Stomach (tissue), 4 donors: Measurements from ENCODE around the gene PDZRN3.

ENCODE experiments used
- POLR2A ChIP-seq, 4 donors: fragments of 450-650 bp; IDR thresholded peaks; one replicate each; pipeline ENCODE4 v1.6.1; 2016; ENCODE audit warnings: antibody characterized with exemption in 4 of 4, control low read depth in 2 of 4, mild to moderate bottlenecking in 1 of 4, moderate library complexity in 1 of 4
- POLR2AphosphoS5 ChIP-seq, 3 donors: sonication (generic); formaldehyde crosslinking; IDR thresholded peaks; one replicate each; pipeline ENCODE4 v1.6.1; 2016; ENCODE audit warnings: antibody characterized with exemption in 3 of 3
- TF ChIP-seq, protein P1 (sequence below), 7 experiments: fragments of 450-650 bp in 4 of 7; fragments of 200-600 bp in 3 of 7; sonication (generic) in 3 of 7; IDR thresholded peaks; one replicate each; pipeline ENCODE4 v1.5.1; 2016 to 2019; ENCODE audit warnings: antibody characterized with exemption in 7 of 7, control low read depth in 2 of 7, mild to moderate bottlenecking in 1 of 7

DNA sequence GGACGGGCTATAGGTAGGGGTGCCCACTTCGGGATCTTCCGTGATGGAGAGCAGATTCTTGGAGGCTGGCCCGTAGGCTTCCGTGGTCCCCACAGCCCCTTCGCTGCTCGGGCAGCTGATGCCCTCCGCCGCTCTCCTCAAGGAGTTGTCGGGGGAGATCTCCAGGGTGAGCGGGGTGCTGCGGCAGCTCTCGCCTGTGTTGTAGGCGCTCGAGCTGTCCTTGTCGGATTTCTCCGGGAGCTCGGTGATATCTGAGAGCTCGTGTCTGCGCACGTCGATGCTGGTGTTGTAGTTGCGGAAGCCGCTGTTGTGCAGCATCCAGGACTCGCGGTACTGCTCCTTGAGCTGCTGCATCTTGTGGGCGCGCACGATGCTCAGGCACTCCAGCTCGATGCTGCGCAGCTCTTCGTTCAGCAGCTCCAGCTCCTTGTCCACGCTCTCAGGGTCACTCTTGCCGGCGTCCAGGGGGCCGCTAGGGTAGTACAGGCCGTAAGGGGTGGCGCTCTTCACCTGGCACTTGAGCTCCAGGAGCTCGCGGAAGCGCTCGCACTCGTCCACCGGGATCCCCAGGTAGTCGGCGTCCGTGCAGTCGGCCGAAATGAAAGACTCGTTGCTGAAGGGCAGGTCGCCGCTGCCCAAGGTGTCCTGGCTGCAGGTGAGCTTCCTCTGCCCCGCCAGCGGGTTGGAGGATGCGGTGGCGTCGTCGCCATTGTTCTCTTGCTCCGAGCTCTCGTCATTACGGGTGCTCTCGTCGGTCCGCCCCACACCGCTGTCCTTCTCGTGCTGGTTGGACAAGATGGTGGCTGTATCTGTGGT is 240.4 kb downstream of the PDZRN3 start:
- TF ChIP-seq POLR2A (IDR thresholded peaks at IDR 0.05) (no peak), POLR2AphosphoS5 (IDR thresholded peaks at IDR 0.05) (no peak)
- TF ChIP-seq, protein P1, sequence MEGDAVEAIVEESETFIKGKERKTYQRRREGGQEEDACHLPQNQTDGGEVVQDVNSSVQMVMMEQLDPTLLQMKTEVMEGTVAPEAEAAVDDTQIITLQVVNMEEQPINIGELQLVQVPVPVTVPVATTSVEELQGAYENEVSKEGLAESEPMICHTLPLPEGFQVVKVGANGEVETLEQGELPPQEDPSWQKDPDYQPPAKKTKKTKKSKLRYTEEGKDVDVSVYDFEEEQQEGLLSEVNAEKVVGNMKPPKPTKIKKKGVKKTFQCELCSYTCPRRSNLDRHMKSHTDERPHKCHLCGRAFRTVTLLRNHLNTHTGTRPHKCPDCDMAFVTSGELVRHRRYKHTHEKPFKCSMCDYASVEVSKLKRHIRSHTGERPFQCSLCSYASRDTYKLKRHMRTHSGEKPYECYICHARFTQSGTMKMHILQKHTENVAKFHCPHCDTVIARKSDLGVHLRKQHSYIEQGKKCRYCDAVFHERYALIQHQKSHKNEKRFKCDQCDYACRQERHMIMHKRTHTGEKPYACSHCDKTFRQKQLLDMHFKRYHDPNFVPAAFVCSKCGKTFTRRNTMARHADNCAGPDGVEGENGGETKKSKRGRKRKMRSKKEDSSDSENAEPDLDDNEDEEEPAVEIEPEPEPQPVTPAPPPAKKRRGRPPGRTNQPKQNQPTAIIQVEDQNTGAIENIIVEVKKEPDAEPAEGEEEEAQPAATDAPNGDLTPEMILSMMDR (IDR thresholded peaks at IDR 0.05): no peak
